ENCODE results near the gene MT1E. TPM values are rescaled to one million over a fixed set of nuclear protein-coding genes. Genes with fewer than 3 reads are reported as not detected.

Gene MT1E
- total RNA-seq, 1 experiment from 2014 or later = 25.9 TPM

DNA sequence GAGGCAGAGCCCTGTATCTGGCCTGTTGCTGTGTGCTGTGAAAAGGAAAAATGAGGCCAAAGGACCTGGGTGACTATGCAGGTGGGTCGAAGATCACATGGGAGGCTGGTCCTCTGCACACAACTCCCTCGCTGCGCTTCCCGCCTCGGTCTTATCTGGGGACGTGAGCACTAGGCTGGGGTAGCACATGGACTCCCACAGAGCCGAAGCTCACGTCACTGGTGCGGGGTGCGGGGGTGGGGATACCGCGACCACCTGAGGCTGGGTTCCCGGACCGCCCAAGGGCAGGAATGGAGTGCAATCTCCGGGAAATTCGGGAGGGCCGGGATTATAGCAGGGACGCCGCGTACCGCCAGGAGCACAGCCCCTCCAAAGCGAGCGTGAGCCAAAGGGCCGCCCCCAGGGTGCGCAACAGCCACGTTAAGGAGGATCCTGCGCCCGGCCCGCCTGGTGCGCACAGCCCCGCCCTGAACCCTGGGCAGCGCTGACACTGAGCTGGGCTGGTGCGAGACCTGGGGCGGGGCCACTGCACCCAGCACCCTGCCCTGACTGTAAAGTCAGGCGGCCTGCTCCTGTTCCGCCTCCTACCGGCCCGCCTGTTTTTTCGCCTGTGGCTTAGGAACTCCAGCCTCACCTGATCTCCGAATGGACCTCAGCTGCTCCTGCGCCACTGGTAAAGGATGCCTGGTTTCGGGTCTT, 17.6 kb downstream of the MT1E start:
- no peaks in the 10 kb centered on the region; a peak in 1 of 5 replicates for H3K9me3 Mint-ChIP-seq
- Histone ChIP-seq H3K9me3 (ENCODE audit: control insufficient read depth, low read depth, low read length) (no peaks in the 10 kb centered on the region), H2AK5ac (ENCODE audit: insufficient read length, low read length) (no peak overlapping the region), H4K5ac (ENCODE audit: insufficient read length, low read depth, low read length) (no peak overlapping the region), H3K23me2 (ENCODE audit: insufficient read length, low read depth, low read length, poor library complexity, severe bottlenecking) (peaks cover 2% of the 10 kb centered on the region), H4K8ac (replicated peaks; ENCODE audit: insufficient read length, low read depth, low read length) (no peak overlapping the region), H3K27ac (ENCODE audit: insufficient read length, low read depth, low read length) (no peak overlapping the region), H2BK12ac (ENCODE audit: insufficient read length, low read depth, low read length) (no peak overlapping the region), H3K14ac (ENCODE audit: insufficient read depth, low read length) (no peak overlapping the region), H2BK20ac (ENCODE audit: low read depth, low read length, poor library complexity, severe bottlenecking) (no peak overlapping the region), H2BK5ac (ENCODE audit: insufficient read length, low read length) (no peak overlapping the region), H3K79me1 (ENCODE audit: insufficient read depth, low read depth, low read length, poor library complexity, severe bottlenecking) (no peaks in the 10 kb centered on the region), H4K91ac (ENCODE audit: insufficient read length, low read depth, low read length) (no peak overlapping the region), H3T11ph (ENCODE audit: low read length) (no peak overlapping the region), H3K79me2 (ENCODE audit: insufficient read depth, low read length) (no peaks in the 10 kb centered on the region), H3K4me2 (ENCODE audit: insufficient read depth, insufficient read length, low read length) (peak overlapping the region; percentile 43), H3K23ac (ENCODE audit: insufficient read length, low read depth, low read length) (no peak overlapping the region), H2AFZ (ENCODE audit: low read length) (no peak overlapping the region), H3K4me1 (ENCODE audit: insufficient read depth, low read length) (no peaks in the 10 kb centered on the region), H3K9ac (ENCODE audit: extremely low read depth, insufficient read length, low read length) (no peak overlapping the region), H2BK120ac (ENCODE audit: low read depth, low read length, poor library complexity, severe bottlenecking) (no peak overlapping the region), H3K27me3 (ENCODE audit: insufficient read depth, low read length) (peaks cover 79% of the 10 kb centered on the region), H4K20me1 (ENCODE audit: control insufficient read depth, insufficient read depth, insufficient read length) (no peaks in the 10 kb centered on the region), H3K18ac (ENCODE audit: insufficient read length, low read depth, low read length) (no peak overlapping the region), H3K4ac (ENCODE audit: low read depth, low read length) (no peak overlapping the region), H2BK15ac (ENCODE audit: low read depth, low read length) (no peak overlapping the region), H3K56ac (ENCODE audit: insufficient read length, low read depth, low read length) (no peak overlapping the region)
- peaks cover 16 to 28% of the 10 kb centered on the region in 2 experiments for H3K4me1 Mint-ChIP-seq
- TF ChIP-seq, protein P1, sequence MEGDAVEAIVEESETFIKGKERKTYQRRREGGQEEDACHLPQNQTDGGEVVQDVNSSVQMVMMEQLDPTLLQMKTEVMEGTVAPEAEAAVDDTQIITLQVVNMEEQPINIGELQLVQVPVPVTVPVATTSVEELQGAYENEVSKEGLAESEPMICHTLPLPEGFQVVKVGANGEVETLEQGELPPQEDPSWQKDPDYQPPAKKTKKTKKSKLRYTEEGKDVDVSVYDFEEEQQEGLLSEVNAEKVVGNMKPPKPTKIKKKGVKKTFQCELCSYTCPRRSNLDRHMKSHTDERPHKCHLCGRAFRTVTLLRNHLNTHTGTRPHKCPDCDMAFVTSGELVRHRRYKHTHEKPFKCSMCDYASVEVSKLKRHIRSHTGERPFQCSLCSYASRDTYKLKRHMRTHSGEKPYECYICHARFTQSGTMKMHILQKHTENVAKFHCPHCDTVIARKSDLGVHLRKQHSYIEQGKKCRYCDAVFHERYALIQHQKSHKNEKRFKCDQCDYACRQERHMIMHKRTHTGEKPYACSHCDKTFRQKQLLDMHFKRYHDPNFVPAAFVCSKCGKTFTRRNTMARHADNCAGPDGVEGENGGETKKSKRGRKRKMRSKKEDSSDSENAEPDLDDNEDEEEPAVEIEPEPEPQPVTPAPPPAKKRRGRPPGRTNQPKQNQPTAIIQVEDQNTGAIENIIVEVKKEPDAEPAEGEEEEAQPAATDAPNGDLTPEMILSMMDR (conservative IDR thresholded peaks at IDR 0.05) = peak; percentile 66
- no peak overlapping the region; a peak in 1 of 7 replicates for H3K27ac Mint-ChIP-seq
- H3K27me3 Mint-ChIP-seq (ENCODE audit: low read depth) = peaks cover 99% of the 10 kb centered on the region
- no CpG with 5 or more reads among the region's 42 CpGs for WGBS (ENCODE audit: extremely low coverage, insufficient read length, low lambda C conversion rate)
- peak overlapping the region; percentile 54 to 76 for H3K4me3 Mint-ChIP-seq
- DNase-seq = peak; percentile 79
- H3K36me3 Mint-ChIP-seq (ENCODE audit: insufficient read depth in 1 of 3, low read depth in 3 of 3) = no peaks in the 10 kb centered on the region

Data from H9 (cell line).